GM18909 (cell line): ENCODE results near the gene SLC12A5.
"Not testable (repeated sequence)": the region's sequence is repeated elsewhere in the genome, so short reads cannot be mapped to it uniquely, and the experiment has no call there.

Source experiments
- ATAC-seq: cut with Tn5 transposase; IDR thresholded peaks from one replicate; pipeline ENCODE4 v1.9.1; 2021; ENCODE audit warnings: mild to moderate bottlenecking; ENCODE audit not compliant: unreplicated experiment, poor library complexity

SLC12A5 gene

DNA sequence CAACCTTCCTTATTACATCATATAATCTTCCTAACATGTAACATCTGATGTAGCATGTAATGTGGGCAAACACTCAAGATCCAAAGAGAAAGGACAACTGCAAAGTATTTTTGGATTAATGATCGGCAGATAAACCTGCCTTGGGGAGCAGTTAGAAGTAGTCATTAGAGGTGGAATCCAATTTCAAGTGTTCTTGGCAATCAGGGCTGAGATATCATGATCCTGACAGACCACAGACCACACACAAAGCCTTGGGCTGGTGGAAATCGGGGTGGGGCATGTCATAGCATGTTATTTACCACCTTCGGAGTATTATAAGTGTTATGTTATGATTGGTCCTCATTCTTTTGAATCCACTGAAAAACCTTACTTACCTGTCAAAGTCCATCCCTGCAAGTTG is 44.4 kb downstream of the SLC12A5 start:
- no peak for ATAC-seq

DNA sequence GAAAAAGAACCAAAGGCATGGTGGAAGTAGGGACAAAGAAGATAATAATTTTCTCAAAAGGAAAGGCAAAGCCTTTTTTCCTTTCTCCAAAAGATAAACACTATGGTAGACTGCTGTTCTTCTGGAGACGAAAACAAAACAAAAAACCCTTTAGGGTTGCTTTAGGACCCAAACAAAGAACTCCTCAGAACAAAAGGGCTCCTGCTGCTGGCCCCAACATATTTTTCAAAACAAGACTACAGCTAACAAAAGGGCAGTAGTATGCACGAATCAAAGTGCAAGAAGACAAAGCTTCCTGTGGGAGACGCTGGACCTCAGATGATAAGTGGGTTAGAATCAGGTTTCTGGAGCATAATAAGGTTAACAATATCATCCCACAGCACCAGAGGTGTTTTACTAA is 45.0 kb downstream of the SLC12A5 start:
- ATAC-seq = no peak

DNA sequence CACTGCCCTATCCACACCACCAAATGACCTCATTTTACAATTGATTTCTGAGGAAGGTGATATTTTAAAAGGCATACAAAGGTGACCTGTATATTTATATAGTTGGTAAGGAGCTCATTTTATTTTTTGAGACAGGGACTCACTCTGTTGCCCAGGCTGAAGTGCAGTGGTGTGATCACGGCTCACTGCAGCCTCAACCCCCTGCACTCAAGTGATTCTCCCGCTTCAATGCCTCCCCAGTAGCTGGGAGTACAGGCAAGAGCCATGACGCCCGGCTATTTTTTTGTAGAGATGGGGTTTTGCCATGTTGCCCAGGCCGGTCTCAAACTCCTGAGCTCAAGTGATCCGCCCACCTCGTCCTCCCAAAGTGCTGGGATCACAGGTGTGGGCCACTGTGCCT is 47.8 kb downstream of the SLC12A5 start:
- no peak for ATAC-seq

DNA sequence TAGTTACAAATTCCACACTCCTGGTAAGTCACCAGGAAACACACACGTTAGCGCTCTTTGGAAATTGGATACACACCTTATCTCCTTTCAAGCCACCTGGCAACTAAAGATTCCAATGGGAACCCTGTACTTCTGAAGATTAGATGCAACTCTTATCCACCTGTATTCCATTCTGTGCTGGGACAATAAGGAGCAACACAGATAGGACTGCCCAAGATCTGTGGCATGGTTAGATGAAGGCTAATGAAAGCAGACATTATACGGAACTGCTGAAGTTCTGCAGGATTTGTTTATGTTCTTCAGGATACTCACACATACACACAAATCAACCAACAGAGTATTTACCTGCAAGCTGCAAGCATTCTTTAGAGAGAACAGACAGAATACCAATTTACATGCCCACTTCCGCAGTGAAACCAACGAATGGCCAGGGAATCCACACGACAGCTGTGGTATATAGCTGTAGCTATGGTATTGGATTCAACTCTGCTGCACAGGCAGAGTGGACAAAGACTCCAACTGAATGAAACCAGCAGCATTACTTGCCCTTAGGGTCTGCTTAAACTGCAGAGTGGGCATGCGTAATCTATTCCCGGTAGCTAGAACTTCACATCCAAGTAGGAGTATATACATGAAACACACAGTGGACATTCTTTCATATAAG is 48.8 kb downstream of the SLC12A5 start:
- ATAC-seq = no peak

DNA sequence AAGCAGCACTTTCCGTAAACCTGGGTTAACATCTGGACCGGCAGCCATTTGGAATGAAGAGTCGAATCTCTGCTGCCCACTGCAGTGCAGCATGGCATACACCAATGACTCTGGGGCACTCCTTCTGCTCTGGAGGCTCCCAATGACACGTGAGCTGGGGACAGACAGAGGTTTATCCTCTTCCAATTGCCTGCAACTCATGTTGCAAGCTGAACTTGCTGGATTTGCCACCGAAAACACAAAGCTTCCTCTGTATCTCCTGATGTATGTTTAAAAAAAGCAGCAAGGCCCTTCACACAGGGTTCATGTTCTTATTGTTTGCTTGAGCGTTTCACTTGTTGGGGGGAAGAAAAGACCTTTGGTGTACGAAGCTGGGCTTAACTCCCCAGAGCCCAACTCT is 49.9 kb downstream of the SLC12A5 start:
- no peak for ATAC-seq

DNA sequence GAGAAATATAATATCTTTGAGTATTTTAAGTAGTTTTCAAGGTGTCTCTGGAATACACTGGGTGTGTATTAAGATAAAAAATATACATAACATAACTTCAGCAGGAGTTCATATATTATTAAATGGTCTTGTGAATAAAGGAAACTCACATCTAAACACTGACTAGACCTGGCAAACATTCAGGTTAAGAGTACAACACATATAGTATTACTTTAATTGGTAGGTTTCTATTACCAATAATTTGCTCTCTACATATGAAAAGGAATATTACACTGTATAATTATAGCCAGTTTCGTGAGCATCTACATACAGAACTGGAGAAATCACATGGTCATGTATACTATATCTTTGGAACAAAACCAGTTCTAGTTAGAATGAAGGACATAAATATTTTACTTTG is 52.1 kb downstream of the SLC12A5 start:
- ATAC-seq = no peak

DNA sequence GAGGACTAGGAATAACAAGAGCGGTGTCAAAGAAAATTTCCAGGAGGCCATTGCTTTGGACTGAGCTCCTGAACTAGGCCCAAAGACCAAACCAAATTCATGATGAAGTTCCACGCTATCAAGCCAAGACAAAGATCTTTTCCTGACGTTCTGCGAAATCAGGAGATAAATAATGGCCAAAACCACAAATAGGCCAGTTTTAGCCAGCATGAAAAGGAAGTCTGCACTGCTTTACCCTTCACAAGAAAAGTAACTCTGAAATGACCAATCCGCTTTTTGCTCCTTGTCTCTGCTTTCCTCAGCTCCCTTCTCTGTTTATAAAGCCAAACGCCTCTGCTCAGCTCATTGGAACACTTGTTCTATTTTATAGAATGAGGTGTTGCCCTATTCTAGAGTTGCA is 54.1 kb downstream of the SLC12A5 start:
- no peak for ATAC-seq

DNA sequence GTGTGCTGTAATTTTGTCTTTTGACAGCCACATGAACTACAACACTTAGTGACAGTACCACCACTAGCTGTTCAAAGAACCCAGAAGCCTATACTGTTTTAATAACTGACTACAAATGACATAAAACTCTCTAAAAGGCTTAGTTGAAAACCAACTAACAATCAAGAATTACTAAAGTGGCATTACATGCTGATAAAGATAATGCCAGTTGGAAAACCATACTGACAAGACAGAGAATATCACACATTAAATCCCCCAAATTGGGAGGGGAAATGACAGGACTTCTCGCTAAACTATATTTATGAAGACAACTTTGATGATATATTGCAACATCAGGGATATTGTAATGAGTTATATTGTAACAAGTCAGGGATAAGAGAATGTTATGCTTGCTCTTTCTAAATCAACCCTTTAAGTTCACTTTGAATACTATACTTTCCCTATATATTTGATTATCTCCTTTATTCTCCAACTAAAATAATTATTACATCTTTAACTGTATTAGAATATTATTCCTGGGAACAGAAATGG is 54.6 kb downstream of the SLC12A5 start:
- no peak for ATAC-seq

DNA sequence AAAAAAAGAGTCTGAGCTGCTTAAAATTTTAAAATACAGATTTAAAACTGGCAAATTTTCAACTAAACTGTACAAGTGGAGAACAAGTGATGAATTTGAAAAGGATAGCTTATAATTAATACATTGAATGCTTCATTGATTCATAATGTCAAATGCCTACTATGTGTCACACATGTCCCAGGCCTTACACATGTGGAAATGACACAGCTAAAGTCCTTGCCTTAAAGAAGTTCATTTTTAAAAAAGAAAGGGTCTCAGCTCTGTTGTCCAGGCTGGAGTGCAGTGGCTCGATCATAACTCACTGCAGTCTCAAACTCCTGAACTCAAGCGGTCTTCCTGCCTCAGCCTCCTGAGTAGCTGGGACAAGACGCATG is 55.8 kb downstream of the SLC12A5 start:
- no peak for ATAC-seq

DNA sequence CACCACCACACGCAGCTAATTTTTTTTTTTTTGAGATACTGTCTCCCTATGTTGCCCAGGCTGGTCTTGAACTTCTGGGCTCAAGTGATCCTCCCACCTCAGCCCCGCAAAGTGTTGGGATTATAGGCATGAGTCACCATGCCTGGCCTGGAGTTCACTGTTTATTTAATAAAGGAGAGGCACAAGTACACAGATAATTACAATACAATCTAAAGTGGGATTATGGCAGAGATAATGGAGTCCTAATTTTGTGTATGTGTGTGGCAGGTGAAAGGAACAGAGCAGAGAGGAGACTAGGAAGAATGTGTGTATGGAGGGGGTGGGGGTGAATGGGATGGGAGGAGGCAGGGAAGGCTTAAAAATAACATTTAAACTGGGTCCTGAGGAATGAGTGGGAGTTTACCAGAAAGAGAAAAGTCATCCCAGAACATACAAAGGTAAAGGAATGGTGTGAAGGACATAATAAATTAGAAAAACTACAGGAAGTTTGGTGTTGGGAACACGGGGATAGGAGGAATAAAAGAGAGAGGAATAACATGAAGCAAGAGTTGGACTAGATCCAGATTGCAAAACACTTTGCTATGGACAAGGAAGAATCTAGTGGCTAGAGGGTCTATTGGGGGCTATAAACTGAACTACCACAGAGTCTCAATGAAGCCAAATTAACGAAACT is 56.3 kb downstream of the SLC12A5 start:
- no peak for ATAC-seq

DNA sequence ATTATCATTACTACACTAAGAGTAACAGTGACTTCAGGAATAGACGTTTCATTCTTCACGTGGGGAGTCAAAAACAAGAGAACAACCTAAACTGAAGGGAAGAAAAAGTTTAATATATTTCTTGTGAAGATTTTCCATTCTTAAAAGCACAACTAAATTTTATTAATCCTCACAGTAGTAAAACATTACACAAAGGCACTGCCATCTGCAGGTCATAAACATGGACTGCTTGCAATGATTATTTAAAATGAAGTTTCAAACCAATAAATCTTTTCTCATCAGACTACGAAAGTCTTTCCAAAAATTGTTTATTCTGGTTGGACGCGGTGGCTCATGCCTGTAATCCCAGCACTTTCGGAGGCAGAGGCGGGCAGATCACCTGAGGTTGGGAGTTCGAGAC is 58.1 kb downstream of the SLC12A5 start:
- no peak for ATAC-seq

DNA sequence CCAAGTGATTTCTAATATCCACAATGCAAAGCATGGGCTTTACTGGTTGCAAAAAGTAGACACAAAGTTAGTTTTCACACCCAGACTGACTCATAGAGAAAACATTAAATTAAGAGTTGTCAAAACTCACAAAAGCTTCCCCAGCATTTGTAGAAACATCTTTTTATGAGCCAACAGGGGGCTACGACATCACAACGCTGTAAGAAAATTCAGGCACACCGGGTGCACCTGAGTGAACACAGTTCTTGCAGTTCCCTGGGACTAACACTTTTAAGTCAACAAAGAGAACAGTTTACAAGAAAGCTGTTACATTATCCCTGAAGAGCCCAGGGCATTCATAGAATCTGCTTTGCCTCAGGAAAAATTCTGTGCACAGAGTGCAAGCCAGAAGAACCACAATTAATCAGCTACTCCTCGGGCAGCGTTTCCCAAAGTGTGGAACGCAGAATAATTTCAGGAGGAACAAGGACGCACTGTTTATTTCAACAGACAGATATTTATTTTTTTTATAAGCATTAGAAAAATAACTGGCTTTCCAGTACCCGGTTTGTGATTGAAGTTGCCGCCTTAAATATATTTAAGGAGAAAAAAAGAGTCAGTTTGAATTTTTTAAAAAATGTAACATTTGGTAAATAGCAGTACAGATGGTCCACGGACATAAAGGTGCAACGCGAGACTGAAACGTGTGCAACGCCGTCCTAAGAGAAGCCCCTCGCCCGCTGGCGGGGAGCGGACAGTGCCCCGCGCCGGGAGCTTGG is 59.6 kb downstream of the SLC12A5 start:
- ATAC-seq = no peak

DNA sequence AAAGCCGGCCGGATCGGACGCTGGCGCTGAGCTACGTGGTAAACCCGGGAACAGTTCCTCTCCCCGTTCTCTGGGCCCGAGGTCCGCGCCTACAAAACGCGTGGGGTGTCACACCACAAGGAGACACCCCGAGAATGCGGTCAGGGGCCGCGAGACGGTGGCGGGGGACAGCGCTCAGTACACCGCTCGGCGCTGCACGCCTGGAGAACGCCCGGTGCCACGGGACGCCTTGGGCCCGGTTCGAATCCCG is 60.1 kb downstream of the SLC12A5 start:
- ATAC-seq = peak; percentile 33

DNA sequence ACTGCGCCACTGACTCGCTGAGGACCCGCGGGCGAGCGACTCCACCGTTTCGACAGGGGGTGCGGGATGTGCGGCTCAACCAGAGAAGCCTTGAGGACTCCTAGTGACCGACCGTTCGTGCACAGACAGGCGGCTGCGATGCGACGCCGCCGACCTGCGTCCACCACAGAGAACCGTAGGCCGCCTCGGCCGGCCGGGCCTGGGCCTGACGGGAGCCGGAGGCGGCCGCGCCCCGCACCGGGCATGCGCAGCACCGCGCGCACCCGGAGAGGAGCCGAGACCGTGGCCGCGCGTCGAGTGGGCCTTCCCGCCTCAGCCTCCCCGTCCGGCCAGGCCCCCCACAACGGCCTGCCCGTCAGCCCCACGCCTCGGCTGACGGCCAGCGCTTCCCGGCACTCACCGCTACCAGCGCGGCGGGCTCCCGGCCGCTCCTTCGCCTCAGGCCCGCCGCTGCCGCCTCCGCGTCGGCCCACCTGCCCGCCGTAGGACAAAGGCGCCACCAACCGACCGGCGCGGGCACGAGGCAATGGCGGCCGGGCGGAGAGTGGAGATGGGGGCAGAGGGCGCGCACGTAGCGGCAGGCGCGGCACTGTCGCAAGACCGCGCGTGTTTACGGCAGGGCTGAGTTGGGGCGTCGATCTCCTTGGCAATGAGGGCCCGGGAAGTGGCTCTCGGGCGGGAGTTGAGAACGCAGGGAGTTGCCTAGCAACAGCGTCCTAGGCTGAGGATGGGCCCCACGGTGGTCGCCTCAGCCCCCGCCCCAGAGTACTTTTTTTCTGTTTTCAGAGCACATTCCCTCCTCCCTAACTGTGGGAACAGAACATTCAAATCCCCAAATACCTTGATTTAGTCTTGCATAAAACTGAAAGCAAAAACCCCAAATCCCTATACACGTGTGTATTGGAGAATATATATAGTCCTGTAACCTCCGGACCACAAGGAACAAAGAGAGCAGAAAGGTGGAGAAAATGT is 60.7 kb downstream of the SLC12A5 start, which contains the start of gene NCOA5:
TSS of gene NCOA5 (minus strand) at position 546 of the 972 bp plus-strand sequence. CDS start 10,538 bp downstream, outside the sequence.
- peak; percentile 82 for ATAC-seq

DNA sequence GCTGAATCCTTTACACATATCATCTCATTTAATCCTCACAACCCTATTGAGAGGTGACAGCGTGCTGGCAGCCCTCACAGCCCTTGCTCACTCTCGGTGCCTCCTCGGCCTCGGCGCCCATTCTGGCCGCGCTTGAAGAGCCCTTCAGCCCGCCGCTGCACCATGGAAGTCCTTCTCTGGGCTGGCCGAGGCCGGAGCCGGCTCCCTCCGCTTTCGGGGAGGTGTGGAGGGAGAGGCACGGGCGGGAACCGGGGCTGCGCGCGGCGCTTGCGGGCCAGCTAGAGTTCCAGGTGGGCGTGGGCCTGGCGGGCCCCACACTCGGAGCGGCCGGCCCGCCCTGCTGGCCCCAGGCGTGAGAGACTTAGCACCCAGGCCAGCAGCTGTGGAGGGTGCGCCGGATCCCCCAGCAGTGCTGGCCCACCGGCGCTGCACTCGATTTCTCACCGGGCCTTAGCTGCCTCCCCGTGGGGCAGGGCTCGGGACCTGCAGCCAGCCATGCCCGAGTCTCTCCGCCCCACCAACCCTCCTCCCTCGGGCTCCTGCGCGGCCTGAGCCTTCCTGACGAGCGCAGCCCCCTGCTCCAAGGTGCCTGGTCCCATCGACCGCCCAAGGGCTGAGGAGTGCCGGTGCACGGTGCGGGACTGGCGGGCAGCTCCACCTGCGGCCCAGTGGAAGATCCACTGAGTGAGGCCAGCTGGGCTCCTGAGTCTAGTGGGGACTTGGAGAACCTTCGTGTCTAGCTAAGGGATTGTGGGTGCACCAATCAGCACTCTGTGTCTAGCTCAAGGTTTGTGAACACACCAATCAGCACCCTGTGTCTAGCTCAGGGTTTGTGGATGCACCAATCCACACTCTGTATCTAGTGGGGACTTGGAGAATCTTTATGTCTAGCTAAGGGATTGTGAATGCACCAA is 62.9 kb downstream of the SLC12A5 start:
- ATAC-seq = not testable (repeated sequence)

DNA sequence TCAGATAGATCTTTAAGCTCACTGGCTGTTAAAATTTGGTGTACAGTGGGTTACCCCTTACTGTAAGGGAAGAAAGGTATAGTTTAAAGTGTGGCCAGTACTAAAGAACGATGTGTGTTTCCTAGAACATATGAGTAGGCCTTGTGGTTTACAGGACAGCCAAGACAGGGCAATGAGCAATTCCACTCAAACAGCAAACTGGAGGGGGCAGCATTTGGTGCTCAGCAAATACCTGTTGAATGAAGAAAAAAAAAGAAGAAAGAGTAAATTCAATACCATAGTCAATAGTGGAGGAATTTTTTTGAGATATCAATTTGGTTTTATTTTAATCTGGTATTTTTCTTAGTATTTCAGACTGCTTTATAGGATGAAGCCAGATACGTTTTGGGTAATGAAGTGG is 64.5 kb downstream of the SLC12A5 start:
- no peak for ATAC-seq

DNA sequence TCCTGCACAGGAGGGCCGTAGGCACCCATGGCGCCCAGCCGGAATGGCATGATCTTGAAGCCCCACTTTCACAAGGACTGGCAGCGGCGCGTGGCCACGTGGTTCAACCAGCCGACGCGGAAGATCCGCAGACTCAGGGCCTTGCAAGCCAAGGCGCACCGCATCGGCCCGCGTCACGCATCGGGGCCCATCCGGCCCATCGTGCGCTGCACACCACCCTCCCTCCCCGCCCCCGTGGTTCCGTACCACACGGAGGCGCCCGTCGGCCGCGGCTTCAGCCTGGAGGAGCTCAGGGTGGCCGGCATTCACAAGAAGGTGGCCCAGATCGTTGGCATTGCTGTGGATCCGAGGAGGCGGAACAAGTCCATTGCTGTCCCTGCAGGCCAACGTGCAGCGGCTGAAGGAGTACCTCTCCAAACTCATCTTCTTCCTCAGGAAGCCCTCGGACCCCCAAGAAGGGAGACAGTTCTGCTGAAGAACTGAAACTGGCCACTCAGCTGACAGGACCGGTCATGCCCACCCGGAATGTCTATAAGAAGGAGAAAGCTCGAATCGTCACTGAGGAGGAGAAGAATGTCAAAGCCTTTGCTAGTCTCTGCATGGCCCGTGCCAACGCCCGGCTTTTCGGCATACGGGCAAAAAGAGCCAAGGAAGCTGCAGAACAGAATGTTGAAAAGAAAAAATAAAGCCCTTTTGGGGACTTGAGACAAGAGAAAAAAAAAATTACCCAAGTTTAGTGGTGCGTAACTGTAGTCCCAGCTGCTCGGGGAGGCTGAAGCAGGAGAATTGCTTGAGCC is 70.7 kb downstream of the SLC12A5 start:
- no peak for ATAC-seq

DNA sequence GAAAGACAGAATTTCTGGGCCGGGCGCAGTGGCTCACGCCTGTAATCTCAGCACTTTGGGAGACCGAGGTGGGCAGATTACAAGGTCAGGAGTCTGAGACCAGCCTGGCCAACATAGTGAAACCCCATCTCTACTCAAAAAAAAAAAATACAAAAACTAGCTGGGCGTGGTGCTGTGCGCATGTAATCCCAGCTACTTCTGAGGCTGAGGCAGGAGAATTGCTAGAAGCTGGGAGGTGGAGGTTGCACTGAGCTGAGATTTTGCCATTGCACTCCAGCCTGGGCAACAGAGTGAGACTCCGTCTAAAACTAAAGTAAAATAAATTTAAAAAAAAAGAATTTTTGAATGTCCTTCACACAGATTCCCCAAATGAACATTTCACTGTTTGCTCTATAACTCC is 71.4 kb downstream of the SLC12A5 start:
- not testable (repeated sequence) for ATAC-seq

DNA sequence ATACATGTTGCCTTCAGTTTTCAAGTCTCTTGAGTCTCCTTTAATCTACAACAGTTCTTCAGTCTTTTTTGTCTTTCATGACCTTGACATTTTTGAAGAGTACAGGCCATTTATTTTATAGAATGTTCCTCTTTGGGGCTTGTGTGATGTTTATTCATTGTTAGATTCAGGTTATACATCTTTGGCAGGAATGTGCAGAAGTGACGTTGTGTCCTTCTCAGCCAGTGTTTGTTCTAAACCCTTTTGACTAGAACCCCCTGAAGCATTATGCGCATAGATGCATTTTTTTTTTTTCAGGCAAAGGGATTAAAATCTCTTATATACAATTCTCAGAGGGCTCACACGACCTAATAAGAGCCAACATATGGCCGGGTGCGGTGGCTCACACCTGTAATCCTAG is 72.0 kb downstream of the SLC12A5 start:
- no peak for ATAC-seq
